DMS79 (cell line): ENCODE data around the gene ZNF576.
"Not testable (repeated sequence)": the region's sequence is repeated elsewhere in the genome, so short reads cannot be mapped to it uniquely, and the experiment has no call there.

Experiments used
- DNase-seq: peaks from one replicate; lab custom pipeline; 2025; lab: John Stamatoyannopoulos, UW

Gene ZNF576

GRCh38 chr19:43575156-43575950 is 21.0 kb upstream of the ZNF576 start, which contains the start of the genes PINLYP and XRCC1:
PINLYP (plus strand) TSS chr19:43575801; CDS start chr19:43577192, 1,391 bp downstream.
XRCC1 (minus strand) TSS chr19:43575527; CDS start chr19:43575458, 69 bp downstream.
- DNase-seq = peak; percentile 98

- no peak for DNase-seq
Observed at GRCh38 chr19:43575955-43576878, 20.2 kb upstream of the ZNF576 start.

DNA sequence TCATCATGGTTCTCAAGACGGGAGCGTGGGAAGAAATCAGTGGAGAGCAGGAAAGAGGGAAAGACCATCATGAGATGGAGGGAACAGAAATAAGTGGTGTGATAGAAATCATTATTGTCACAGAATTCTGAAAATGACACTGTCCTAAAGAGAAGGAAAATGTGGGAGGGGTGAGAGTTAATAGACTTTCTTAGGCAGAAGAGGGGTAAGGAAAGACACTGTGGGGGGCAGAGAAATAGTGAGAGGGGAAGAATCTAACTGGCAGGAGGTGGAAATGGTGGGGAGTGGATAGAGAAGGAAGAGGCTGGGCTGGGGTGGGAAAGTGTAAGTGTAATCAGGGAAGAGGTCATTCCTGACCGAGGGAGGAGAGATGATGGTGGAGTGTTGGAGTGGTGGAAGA is 17.6 kb upstream of the ZNF576 start:
- no peak for DNase-seq

DNA sequence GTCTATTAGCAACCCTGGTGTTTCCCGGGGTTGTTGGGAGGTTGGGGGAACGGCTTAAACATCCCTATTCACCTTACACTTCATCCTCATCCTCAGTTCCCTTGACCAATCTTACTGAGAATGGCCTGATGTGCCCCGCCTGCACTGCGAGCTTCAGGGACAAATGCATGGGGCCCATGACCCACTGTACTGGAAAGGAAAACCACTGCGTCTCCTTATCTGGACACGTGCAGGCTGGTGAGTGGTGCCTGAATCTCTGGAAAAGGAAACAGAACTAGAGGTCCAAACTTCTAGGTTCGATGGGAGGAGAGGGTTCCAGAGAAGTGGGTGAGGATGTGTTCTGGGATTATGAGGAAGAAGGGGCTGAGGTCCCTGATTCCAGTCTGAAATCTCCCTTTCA is 14.9 kb upstream of the ZNF576 start:
- DNase-seq = no peak

GRCh38 chr19:43582495-43582894 is 13.9 kb upstream of the ZNF576 start:
- no peak for DNase-seq

DNA sequence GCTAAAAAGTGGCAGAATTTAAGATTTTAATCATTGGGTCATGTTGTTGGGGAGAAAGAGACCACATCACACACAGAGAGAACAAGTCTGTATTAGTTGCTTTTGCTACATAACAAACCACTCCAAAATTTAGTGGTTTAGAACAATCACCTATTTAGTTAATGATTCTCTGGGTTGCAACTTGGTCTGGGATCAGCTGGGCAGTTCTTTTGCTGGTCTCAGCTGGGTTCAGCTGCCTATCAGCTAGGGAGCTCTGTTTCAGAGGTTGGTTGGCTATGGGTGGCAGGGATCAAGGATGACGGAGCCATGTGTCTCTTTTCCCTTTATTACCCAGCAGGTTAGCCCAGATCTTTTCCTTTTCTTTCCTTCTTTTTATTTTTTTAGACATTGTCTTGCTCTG is 11.9 kb upstream of the ZNF576 start:
- no peak for DNase-seq

DNA sequence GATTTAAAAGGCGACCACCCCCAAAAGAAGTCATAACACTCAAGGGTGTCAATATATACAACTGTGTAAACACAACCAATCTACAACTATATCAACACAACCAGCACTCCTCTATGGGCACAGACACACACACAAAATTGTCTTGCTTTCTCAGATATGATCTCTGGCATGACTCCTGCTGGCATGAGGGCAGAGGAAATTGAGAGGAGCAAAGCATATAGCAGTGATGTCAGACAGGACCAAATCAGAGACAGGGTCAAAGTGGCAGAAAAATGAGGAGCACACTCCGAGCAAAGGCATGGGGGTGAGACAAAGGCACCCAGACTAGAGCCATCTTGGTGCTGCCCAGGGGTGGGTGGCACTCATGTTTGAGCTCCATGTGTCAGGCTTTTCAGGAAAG is 10.0 kb upstream of the ZNF576 start:
- no peak for DNase-seq

- DNase-seq = not testable (repeated sequence)
Observed at GRCh38 chr19:43587029-43587428, 9.4 kb upstream of the ZNF576 start.

- DNase-seq = no peak
Observed at GRCh38 chr19:43589277-43589676, 7.1 kb upstream of the ZNF576 start.

- DNase-seq = no peak
Observed at GRCh38 chr19:43589678-43590077, 6.7 kb upstream of the ZNF576 start.

DNA sequence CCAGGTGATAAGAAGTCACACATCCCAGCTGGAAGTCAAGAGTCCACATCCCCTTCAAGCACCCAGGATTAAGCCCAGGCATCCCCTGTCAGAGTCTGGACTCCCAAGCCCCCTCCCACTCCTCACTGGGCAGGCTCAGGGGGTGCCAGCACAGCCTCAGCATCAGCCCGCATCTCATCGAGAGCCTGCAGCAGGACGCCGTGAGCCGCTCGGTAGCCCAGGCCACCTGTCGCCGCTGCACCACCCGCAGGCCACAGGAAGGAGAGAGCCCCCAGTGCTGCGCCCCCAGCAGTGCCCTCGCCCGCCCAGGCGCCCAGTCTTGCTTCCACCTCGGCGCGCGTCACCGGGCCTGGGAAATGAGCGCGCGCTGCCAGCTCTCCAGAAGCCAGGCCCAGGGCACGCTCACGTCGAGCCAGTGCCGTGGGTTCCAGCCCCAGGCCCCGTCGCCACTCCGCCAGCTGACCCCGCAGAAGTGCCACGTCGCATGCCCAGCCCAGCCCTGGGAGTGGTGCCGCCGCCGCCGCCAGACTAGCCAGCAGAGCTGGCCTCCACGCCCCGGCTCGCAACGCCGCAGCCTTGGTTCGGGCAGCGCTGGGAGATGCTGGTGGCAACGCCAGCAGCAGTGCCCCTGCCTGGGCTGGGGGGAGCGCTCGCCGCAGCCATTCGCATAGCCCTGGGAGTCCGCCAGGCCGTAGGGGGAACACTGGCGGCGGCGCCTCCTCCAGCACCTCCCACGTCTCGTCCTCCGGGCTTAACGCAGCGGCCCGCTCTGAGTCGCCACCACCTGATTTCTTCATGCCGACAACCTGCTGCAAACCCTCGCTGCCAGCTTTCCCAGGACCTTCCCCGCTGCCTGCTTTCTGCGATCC is 4.3 kb upstream of the ZNF576 start:
- DNase-seq = no peak

DNA sequence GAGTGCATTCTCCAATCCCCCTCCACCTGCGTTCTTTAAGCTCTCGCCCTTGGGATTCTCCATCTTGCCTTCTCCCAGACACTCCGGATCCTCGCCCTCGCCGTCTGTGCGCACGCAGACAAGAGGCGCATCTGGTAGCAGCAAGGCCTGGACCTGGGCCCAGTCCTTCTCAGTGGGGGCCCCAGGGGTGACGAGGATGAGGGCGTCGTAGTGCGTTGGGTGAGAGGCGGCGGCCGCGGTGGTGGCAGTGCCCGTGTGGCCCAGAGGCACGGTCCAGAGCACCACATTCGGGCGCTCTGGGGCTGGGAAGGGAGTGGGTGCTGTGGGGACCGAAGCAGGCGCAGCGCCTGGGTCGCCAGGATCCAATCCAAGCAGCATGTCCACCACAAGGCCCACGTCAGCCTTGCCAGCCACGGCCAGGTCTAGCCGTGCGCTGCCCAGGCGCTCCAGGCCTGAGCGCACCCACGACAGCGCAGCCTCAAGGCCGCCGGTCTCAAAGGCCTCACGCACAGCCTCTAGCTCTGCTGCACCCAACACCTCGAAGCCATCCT is 3.5 kb upstream of the ZNF576 start:
- no peak for DNase-seq

DNA sequence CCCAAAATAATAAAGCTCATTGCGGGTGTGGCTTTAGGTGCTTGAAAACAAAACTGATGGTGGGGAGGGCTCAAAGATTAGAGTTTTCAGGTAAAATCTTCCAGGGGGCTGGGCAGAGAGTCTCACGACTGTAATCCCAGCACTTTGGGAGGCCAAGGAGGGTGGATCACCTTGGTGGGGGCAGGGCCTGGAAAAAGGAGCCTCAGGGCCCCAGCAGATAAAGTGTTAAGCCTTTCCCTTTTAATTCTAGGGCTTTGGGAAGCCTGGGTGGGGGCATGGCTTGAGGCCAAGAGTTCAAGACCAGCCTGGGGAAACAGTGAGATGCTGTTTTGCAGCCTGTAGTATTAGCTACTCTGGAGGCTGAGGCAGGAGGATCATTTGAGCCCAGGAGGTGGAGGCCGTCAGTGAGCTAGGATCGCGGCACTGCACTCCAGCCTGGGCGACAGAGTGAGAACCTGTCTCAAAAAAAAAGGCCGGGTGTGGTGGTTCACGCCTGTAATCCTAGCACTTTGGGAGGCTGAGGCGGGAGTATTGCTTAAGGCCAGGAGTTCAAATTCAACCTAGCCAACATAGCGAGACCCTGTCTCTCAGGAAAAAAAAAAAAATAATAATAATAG is 2.2 kb upstream of the ZNF576 start:
- no peak for DNase-seq

DNA sequence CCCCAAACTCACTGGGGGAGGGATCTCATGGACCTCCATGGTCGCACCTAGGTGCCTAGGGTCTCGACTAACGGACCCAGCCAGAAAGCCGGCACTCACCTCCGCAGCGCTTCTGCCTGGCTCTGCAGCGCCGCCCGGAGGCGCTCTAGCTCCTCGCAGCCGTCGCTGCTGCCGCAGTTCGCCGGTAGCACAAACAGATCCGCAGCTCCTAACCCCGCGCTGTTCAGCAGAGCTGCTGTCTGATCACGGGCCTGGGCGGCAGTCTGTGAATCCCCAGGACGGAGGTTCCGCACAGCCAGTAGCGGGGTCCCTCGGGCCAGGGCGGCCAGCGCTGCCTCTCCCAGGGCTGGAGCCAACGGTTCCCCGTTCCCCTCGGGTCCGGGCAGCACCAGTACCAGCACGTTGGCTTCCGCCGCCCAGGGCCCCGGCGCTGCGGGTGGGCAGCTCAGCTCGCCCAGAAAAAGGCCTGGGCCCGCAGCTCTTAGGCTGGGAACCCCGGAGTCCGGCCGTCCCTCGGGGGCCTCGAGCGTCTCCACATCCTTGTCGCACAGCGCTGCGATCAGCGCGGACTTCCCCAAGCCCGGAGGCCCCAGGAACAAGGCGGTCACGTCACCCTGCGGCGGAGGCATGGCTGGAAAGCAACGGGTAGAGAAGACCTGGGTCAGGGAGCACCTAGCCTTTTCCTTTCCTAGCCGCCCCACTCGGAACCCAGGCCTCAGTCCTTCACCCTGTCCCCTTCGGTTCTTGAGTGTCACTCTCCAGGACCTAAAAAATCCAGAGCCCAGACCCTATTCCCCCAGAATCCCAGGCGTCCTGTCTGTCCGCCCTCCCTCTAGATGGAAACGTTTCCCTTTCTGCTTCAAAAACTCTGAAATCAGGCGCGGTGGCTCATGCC is 1.4 kb upstream of the ZNF576 start:
- DNase-seq = peak; percentile 5

- no peak for DNase-seq
Observed at GRCh38 chr19:43595605-43595998, 793 bp upstream of the ZNF576 start.

DNA sequence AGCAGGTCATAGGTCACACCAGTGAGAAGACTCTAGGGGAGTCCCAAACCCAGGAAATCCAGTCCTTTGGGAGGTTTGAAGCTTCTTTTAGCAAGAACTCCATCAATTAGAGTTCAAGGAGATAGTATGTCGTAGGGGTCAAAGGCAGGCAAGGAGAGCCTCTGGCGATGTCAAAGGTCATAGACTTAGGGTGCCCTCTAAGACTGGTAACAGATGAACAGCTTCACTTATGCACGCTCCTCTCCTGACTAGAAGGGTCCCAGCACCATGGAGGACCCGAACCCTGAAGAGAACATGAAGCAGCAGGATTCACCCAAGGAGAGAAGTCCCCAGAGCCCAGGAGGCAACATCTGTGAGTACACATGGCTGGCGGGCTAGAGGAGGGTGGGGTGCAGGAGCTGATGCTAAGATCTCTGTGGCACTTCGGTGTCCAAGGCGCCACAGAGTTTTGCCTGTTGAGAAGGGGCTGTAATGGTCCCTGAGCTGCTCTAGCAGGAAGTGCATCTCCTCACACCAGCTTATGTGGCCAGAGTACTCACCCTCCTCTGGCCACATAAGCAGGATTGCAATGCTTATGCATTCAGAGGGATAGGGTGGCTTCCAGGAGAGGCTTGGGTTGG is 557 bp downstream of the ZNF576 start:
- DNase-seq = no peak

GRCh38 chr19:43597876-43598275 is 1.5 kb downstream of the ZNF576 start:
- DNase-seq = no peak

- no peak for DNase-seq
Observed at GRCh38 chr19:43598445-43599240, 2.2 kb downstream of the ZNF576 start.
